ENCODE data around the gene AIFM3. TPM values are rescaled to one million over a fixed set of nuclear protein-coding genes. Genes with fewer than 3 reads are reported as not detected.
"Not testable (repeated sequence)": the region's sequence is repeated elsewhere in the genome, so short reads cannot be mapped to it uniquely, and the experiment has no call there.

AIFM3 gene
- total RNA-seq, 5 donors from 2014 or later (not counting 1 experiment from before 2014, with no cell fraction given) = 0.33 to 1.7 (median 0.66) TPM

GRCh38 chr22:20940186-20940651, 26.8 kb upstream of the AIFM3 start:
- DNase-seq (no peak), ATAC-seq (replicated peaks in 1 of 4) (no peak)
- Mint-ChIP-seq H3K4me3 (peak overlapping the region in 1 of 3 donors; percentile 56), H3K36me3 (peaks cover 33% of the 10 kb centered on the region), H3K27ac (no peak overlapping the region), H3K4me1 (peaks cover 83 to 94% (median 89%) of the 10 kb centered on the region in 3 donors), H3K27me3 (no peaks in the 10 kb centered on the region), H3K9me3 (no peaks in the 10 kb centered on the region)
- H3K36me3 ChIP-seq (ENCODE audit: control insufficient read depth in 2 of 2, extremely low read depth in 1 of 2, insufficient read depth in 1 of 2, low read length in 1 of 2) = peaks cover 0 to 22% of the 10 kb centered on the region in 2 donors
- H3K4me1 ChIP-seq (ENCODE audit: control insufficient read depth in 1 of 2, extremely low read depth in 1 of 2, insufficient read depth in 2 of 2, low read length in 2 of 2) = peaks cover 5 to 60% of the 10 kb centered on the region in 2 experiments
- ChIA-PET POLR2A (interaction anchor here in 1 of 2 donors (0.6 kb wide), 1 partner anchor 18 kb away, joined by 6 read pairs; no protein-coding TSS in a partner anchor), CTCF (interaction anchor here (0.5 to 0.7 kb wide), 2 partner anchors 21 to 69 kb away, joined by 3 to 4 read pairs; no protein-coding TSS in a partner anchor)
- 88% methylated on average over 1 of the region's 3 CpGs for WGBS (ENCODE audit: insufficient coverage)
- no peak overlapping the region for H3K27ac ChIP-seq (ENCODE audit: low read length)
- no peaks in the 10 kb centered on the region for H3K27me3 ChIP-seq (replicated peaks in 1 of 2; ENCODE audit: control insufficient read depth in 2 of 2, extremely low read depth in 1 of 2, insufficient read depth in 2 of 2, low read length in 1 of 2)
- no peak overlapping the region for H3K4me3 ChIP-seq (ENCODE audit: control insufficient read depth in 1 of 2, extremely low read depth in 1 of 2, low read length in 1 of 2)
- no peaks in the 10 kb centered on the region for H3K9me3 ChIP-seq

GRCh38 chr22:20940904-20941385, 26.1 kb upstream of the AIFM3 start:
- H3K9me3 Mint-ChIP-seq = no peaks in the 10 kb centered on the region
- H3K4me3 ChIP-seq (ENCODE audit: control insufficient read depth in 1 of 2, extremely low read depth in 1 of 2, low read length in 1 of 2) = no peak overlapping the region

GRCh38 chr22:20942203-20942902, 24.7 kb upstream of the AIFM3 start:
- H3K27me3 ChIP-seq (replicated peaks in 1 of 2; ENCODE audit: control insufficient read depth in 2 of 2, extremely low read depth in 1 of 2, insufficient read depth in 2 of 2, low read length in 1 of 2); H3K36me3 ChIP-seq (ENCODE audit: control insufficient read depth in 2 of 2, extremely low read depth in 1 of 2, insufficient read depth in 1 of 2, low read length in 1 of 2); H3K4me3 ChIP-seq (ENCODE audit: control insufficient read depth in 1 of 2, extremely low read depth in 1 of 2, low read length in 1 of 2); H3K9me3 ChIP-seq; CTCF ChIA-PET; H3K4me3 Mint-ChIP-seq; POLR2A ChIA-PET; H3K27me3 Mint-ChIP-seq; H3K27ac Mint-ChIP-seq; DNase-seq; H3K9me3 Mint-ChIP-seq; H3K27ac ChIP-seq (ENCODE audit: low read length); ATAC-seq (replicated peaks in 1 of 4): not testable (repeated sequence)
- H3K4me1 ChIP-seq (ENCODE audit: control insufficient read depth in 1 of 2, extremely low read depth in 1 of 2, insufficient read depth in 2 of 2, low read length in 2 of 2) = peaks cover 4 to 48% of the 10 kb centered on the region in 2 experiments
- 100% methylated on average over 2 of the region's 7 CpGs for WGBS (ENCODE audit: insufficient coverage)
- peaks cover 87 to 94% (median 90%) of the 10 kb centered on the region in 3 donors for H3K4me1 Mint-ChIP-seq
- H3K36me3 Mint-ChIP-seq = peaks cover 30% of the 10 kb centered on the region

More at GRCh38 chr22:20940904-20941385, 26.1 kb upstream of the AIFM3 start:
- H3K4me1 ChIP-seq (ENCODE audit: control insufficient read depth in 1 of 2, extremely low read depth in 1 of 2, insufficient read depth in 2 of 2, low read length in 2 of 2) = peaks cover 5 to 58% of the 10 kb centered on the region in 2 experiments
- DNase-seq = no peak
- no peaks in the 10 kb centered on the region for H3K27me3 Mint-ChIP-seq
- no peaks in the 10 kb centered on the region for H3K27me3 ChIP-seq (replicated peaks in 1 of 2; ENCODE audit: control insufficient read depth in 2 of 2, extremely low read depth in 1 of 2, insufficient read depth in 2 of 2, low read length in 1 of 2)
- CTCF ChIA-PET = no interaction called here
- H3K4me3 Mint-ChIP-seq = peak overlapping the region in 2 of 3 donors; percentile 24 to 56
- WGBS (ENCODE audit: insufficient coverage) = no CpG with 5 or more reads among the region's 4 CpGs
- POLR2A ChIA-PET = no interaction called here
- ATAC-seq (replicated peaks in 1 of 4) = no peak
- no peak overlapping the region for H3K27ac Mint-ChIP-seq
- H3K27ac ChIP-seq (ENCODE audit: low read length) = no peak overlapping the region
- H3K36me3 Mint-ChIP-seq = peaks cover 31% of the 10 kb centered on the region
- H3K4me1 Mint-ChIP-seq = peaks cover 85 to 94% (median 91%) of the 10 kb centered on the region in 3 donors
- peaks cover 0 to 15% of the 10 kb centered on the region in 2 donors for H3K36me3 ChIP-seq (ENCODE audit: control insufficient read depth in 2 of 2, extremely low read depth in 1 of 2, insufficient read depth in 1 of 2, low read length in 1 of 2)
- H3K9me3 ChIP-seq = no peaks in the 10 kb centered on the region

- Mint-ChIP-seq H3K27me3 (no peaks in the 10 kb centered on the region), H3K36me3 (peaks cover 27% of the 10 kb centered on the region), H3K9me3 (no peaks in the 10 kb centered on the region), H3K4me1 (peaks cover 85 to 92% (median 88%) of the 10 kb centered on the region in 3 donors), H3K27ac (no peak overlapping the region), H3K4me3 (no peak overlapping the region)
- Histone ChIP-seq H3K27me3 (replicated peaks in 1 of 2; ENCODE audit: control insufficient read depth in 2 of 2, extremely low read depth in 1 of 2, insufficient read depth in 2 of 2, low read length in 1 of 2) (no peaks in the 10 kb centered on the region), H3K4me1 (ENCODE audit: control insufficient read depth in 1 of 2, extremely low read depth in 1 of 2, insufficient read depth in 2 of 2, low read length in 2 of 2) (peaks cover 4 to 41% of the 10 kb centered on the region in 2 experiments), H3K27ac (ENCODE audit: low read length) (no peak overlapping the region), H3K9me3 (no peaks in the 10 kb centered on the region), H3K36me3 (ENCODE audit: control insufficient read depth in 2 of 2, extremely low read depth in 1 of 2, insufficient read depth in 1 of 2, low read length in 1 of 2) (peaks cover 0 to 7% of the 10 kb centered on the region in 2 donors), H3K4me3 (ENCODE audit: control insufficient read depth in 1 of 2, extremely low read depth in 1 of 2, low read length in 1 of 2) (no peak overlapping the region)
- 100% methylated on average over 2 of the region's 8 CpGs for WGBS (ENCODE audit: insufficient coverage)
- ChIA-PET POLR2A (interaction anchor here in 1 of 2 donors (0.6 kb wide), 2 partner anchors 12 to 29 kb away, joined by 4 read pairs; no protein-coding TSS in a partner anchor), CTCF (interaction anchor here (0.6 kb wide), 3 partner anchors 16 to 563 kb away, joined by 3 read pairs; no protein-coding TSS in a partner anchor)
- DNase-seq (no peak), ATAC-seq (replicated peaks in 1 of 4) (no peak)
Measured at GRCh38 chr22:20943104-20943933, 23.7 kb upstream of the AIFM3 start.

GRCh38 chr22:20944042-20944441, 23.0 kb upstream of the AIFM3 start:
- DNase-seq (no peak), ATAC-seq (replicated peaks in 1 of 4) (no peak)
- H3K27me3 ChIP-seq (replicated peaks in 1 of 2; ENCODE audit: control insufficient read depth in 2 of 2, extremely low read depth in 1 of 2, insufficient read depth in 2 of 2, low read length in 1 of 2) = no peaks in the 10 kb centered on the region
- H3K27me3 Mint-ChIP-seq = no peaks in the 10 kb centered on the region
- no peak overlapping the region for H3K27ac ChIP-seq (ENCODE audit: low read length)
- H3K4me1 Mint-ChIP-seq = peaks cover 86 to 88% (median 87%) of the 10 kb centered on the region in 3 donors
- H3K36me3 ChIP-seq (ENCODE audit: control insufficient read depth in 2 of 2, extremely low read depth in 1 of 2, insufficient read depth in 1 of 2, low read length in 1 of 2) = peaks cover 0 to 10% of the 10 kb centered on the region in 2 donors
- POLR2A ChIA-PET = interaction anchor here in 1 of 2 donors (0.6 kb wide), 2 partner anchors 11 to 29 kb away, joined by 4 read pairs; no protein-coding TSS in a partner anchor
- no peaks in the 10 kb centered on the region for H3K9me3 Mint-ChIP-seq
- no peaks in the 10 kb centered on the region for H3K9me3 ChIP-seq
- CTCF ChIA-PET = interaction anchor here (0.6 kb wide), 3 partner anchors 15 to 564 kb away, joined by 3 read pairs; no protein-coding TSS in a partner anchor
- H3K36me3 Mint-ChIP-seq = peaks cover 23% of the 10 kb centered on the region
- H3K4me3 Mint-ChIP-seq = no peak overlapping the region
- WGBS (ENCODE audit: insufficient coverage) = no CpG with 5 or more reads among the region's 1 CpG
- H3K4me1 ChIP-seq (ENCODE audit: control insufficient read depth in 1 of 2, extremely low read depth in 1 of 2, insufficient read depth in 2 of 2, low read length in 2 of 2) = peaks cover 4 to 44% of the 10 kb centered on the region in 2 experiments
- H3K4me3 ChIP-seq (ENCODE audit: control insufficient read depth in 1 of 2, extremely low read depth in 1 of 2, low read length in 1 of 2) = no peak overlapping the region
- H3K27ac Mint-ChIP-seq = no peak overlapping the region

- POLR2A ChIA-PET = no interaction called here
- no peaks in the 10 kb centered on the region for H3K27me3 ChIP-seq (replicated peaks in 1 of 2; ENCODE audit: control insufficient read depth in 2 of 2, extremely low read depth in 1 of 2, insufficient read depth in 2 of 2, low read length in 1 of 2)
- Mint-ChIP-seq H3K36me3 (peaks cover 28% of the 10 kb centered on the region), H3K4me1 (peaks cover 82 to 88% (median 83%) of the 10 kb centered on the region in 3 donors), H3K27me3 (no peaks in the 10 kb centered on the region), H3K27ac (no peak overlapping the region), H3K9me3 (no peaks in the 10 kb centered on the region), H3K4me3 (no peak overlapping the region)
- 80% methylated on average over 1 of the region's 2 CpGs for WGBS (ENCODE audit: insufficient coverage)
- peaks cover 0 to 21% of the 10 kb centered on the region in 2 donors for H3K36me3 ChIP-seq (ENCODE audit: control insufficient read depth in 2 of 2, extremely low read depth in 1 of 2, insufficient read depth in 1 of 2, low read length in 1 of 2)
- H3K4me1 ChIP-seq (ENCODE audit: control insufficient read depth in 1 of 2, extremely low read depth in 1 of 2, insufficient read depth in 2 of 2, low read length in 2 of 2) = peaks cover 4 to 43% of the 10 kb centered on the region in 2 experiments
- H3K9me3 ChIP-seq = no peaks in the 10 kb centered on the region
- no peak overlapping the region for H3K27ac ChIP-seq (ENCODE audit: low read length)
- ATAC-seq (replicated peaks in 1 of 4) (no peak), DNase-seq (no peak)
- CTCF ChIA-PET = no interaction called here
- no peak overlapping the region for H3K4me3 ChIP-seq (ENCODE audit: control insufficient read depth in 1 of 2, extremely low read depth in 1 of 2, low read length in 1 of 2)
Measured at GRCh38 chr22:20945578-20945934, 21.5 kb upstream of the AIFM3 start.

All from T-cell (primary cell).